GM18519 (cell line): ENCODE results near the gene PRCD.
"Not testable (repeated sequence)": the region's sequence is repeated elsewhere in the genome, so short reads cannot be mapped to it uniquely, and the experiment has no call there.

Experiments
- ATAC-seq: cut with Tn5 transposase; IDR thresholded peaks from one replicate; pipeline ENCODE4 v1.9.1; 2021; ENCODE audit warnings: mild to moderate bottlenecking, moderate library complexity; ENCODE audit not compliant: unreplicated experiment, low FRiP score

PRCD gene

GRCh38 chr17:76525513-76525833 is 14.4 kb upstream of the PRCD start:
- not testable (repeated sequence) for ATAC-seq

GRCh38 chr17:76527016-76527415 is 12.8 kb upstream of the PRCD start:
- not testable (repeated sequence) for ATAC-seq

- ATAC-seq: no peak
Observed at GRCh38 chr17:76527430-76528111, 12.3 kb upstream of the PRCD start.

GRCh38 chr17:76528156-76528527 is 11.7 kb upstream of the PRCD start:
- no peak for ATAC-seq

GRCh38 chr17:76528528-76529223 is 11.2 kb upstream of the PRCD start:
- ATAC-seq: no peak

- ATAC-seq: no peak
Observed at GRCh38 chr17:76529224-76530094, 10.4 kb upstream of the PRCD start.

- ATAC-seq: no peak
Observed at GRCh38 chr17:76530095-76530723, 9.6 kb upstream of the PRCD start.

GRCh38 chr17:76530811-76531485 is 8.9 kb upstream of the PRCD start:
- ATAC-seq: no peak

- no peak for ATAC-seq
Observed at GRCh38 chr17:76531486-76532038, 8.3 kb upstream of the PRCD start.

- ATAC-seq: no peak
Observed at GRCh38 chr17:76532072-76532651, 7.7 kb upstream of the PRCD start.

GRCh38 chr17:76533640-76534359 is 6.0 kb upstream of the PRCD start:
- ATAC-seq: not testable (repeated sequence)

- ATAC-seq: no peak
Observed at GRCh38 chr17:76534831-76535732, 4.8 kb upstream of the PRCD start.

- no peak for ATAC-seq
Observed at GRCh38 chr17:76535788-76536510, 3.9 kb upstream of the PRCD start.

GRCh38 chr17:76536511-76537287 is 3.1 kb upstream of the PRCD start:
- ATAC-seq: no peak

- ATAC-seq: no peak
Observed at GRCh38 chr17:76537288-76537577, 2.6 kb upstream of the PRCD start.

GRCh38 chr17:76537578-76538280 is 2.1 kb upstream of the PRCD start, which contains the start of gene CYGB:
Gene CYGB, minus strand, starts transcription at chr17:76537709. Its CDS starts 167 bp downstream, at chr17:76537542.
- ATAC-seq: no peak
